Amygdala (tissue), 56 donors: Measurements from ENCODE around the gene FUT8.

Source experiments
- DNase-seq, 56 donors: peaks; one replicate each; lab custom pipeline; 2025; lab: John Stamatoyannopoulos, UW

Gene FUT8

GRCh38 chr14:65549429-65549828, 136.9 kb downstream of the FUT8 start:
- DNase-seq, result no peak

- DNase-seq, result no peak
Measured at GRCh38 chr14:65550779-65551643, 138.5 kb downstream of the FUT8 start.

GRCh38 chr14:65552724-65553123, 140.2 kb downstream of the FUT8 start:
- no peak for DNase-seq

GRCh38 chr14:65554837-65555236, 142.3 kb downstream of the FUT8 start:
- no peak for DNase-seq

GRCh38 chr14:65555358-65555757, 142.8 kb downstream of the FUT8 start:
- DNase-seq, result no peak

- no peak for DNase-seq
Measured at GRCh38 chr14:65558363-65558762, 145.8 kb downstream of the FUT8 start.

- no peak for DNase-seq
Measured at GRCh38 chr14:65560340-65561027, 148.0 kb downstream of the FUT8 start.

GRCh38 chr14:65564370-65564769, 151.8 kb downstream of the FUT8 start:
- DNase-seq, result no peak

- no peak for DNase-seq
Measured at GRCh38 chr14:65565948-65566347, 153.4 kb downstream of the FUT8 start.

- DNase-seq, result no peak
Measured at GRCh38 chr14:65566820-65567522, 154.4 kb downstream of the FUT8 start.

- no peak for DNase-seq
Measured at GRCh38 chr14:65574611-65575010, 162.1 kb downstream of the FUT8 start.

- DNase-seq, result no peak
Measured at GRCh38 chr14:65575389-65575788, 162.9 kb downstream of the FUT8 start.

GRCh38 chr14:65580973-65581372, 168.4 kb downstream of the FUT8 start:
- no peak for DNase-seq

GRCh38 chr14:65581378-65581777, 168.8 kb downstream of the FUT8 start:
- no peak for DNase-seq

- no peak for DNase-seq
Measured at GRCh38 chr14:65581799-65582198, 169.3 kb downstream of the FUT8 start.

GRCh38 chr14:65585216-65585615, 172.7 kb downstream of the FUT8 start:
- no peak for DNase-seq

GRCh38 chr14:65588426-65589140, 176.1 kb downstream of the FUT8 start:
- DNase-seq, result no peak

GRCh38 chr14:65594153-65594881, 181.8 kb downstream of the FUT8 start:
- DNase-seq, result no peak

GRCh38 chr14:65594882-65595237, 182.3 kb downstream of the FUT8 start:
- no peak for DNase-seq

GRCh38 chr14:65599375-65599774, 186.8 kb downstream of the FUT8 start:
- DNase-seq, result no peak
